Neural cell (in vitro differentiated cells): ENCODE results near the gene AATK. TPM values are rescaled to one million over a fixed set of nuclear protein-coding genes. Genes with fewer than 3 reads are reported as not detected.

ENCODE experiments used
- H2AFZ ChIP-seq: fragments of 200-600, 300-800 bp; sonication (generic), shearing (Covaris generic); 2 replicates; pipeline ENCODE4 v1.6.0; 2014; ENCODE audit warnings: low read depth, mild to moderate bottlenecking, antibody characterized with exemption, low read length, moderate library complexity
- H3F3A ChIP-seq: fragments of 200-600 bp; shearing (Covaris generic); 2 replicates; pipeline ENCODE4 v1.6.1; 2016; ENCODE audit warnings: mild to moderate bottlenecking, moderate library complexity, mixed read lengths, antibody characterized with exemption, low read length; ENCODE audit not compliant: insufficient read depth, poor library complexity, severe bottlenecking
- H3K27ac ChIP-seq: fragments of 200-600, 300-800 bp; sonication (generic), shearing (Covaris generic); 2 replicates; pipeline ENCODE4 v1.5.1; 2014; ENCODE audit warnings: mild to moderate bottlenecking, low read length, moderate library complexity
- H3K27me3 ChIP-seq: fragments of 300-800, 200-600 bp; sonication (generic), shearing (Covaris generic); 2 replicates; pipeline ENCODE4 v1.6.0; 2014; ENCODE audit warnings: mild to moderate bottlenecking, low read depth, low read length, moderate library complexity; ENCODE audit not compliant: insufficient read depth
- H3K36me3 ChIP-seq: fragments of 300-800, 200-600 bp; sonication (generic), shearing (Covaris generic); 2 replicates; pipeline ENCODE4 v1.5.1; 2014; ENCODE audit warnings: mild to moderate bottlenecking, antibody characterized with exemption, low read length, moderate library complexity; ENCODE audit not compliant: insufficient read depth
- H3K4me2 ChIP-seq: fragments of 300-800, 200-600 bp; sonication (generic), shearing (Covaris generic); 2 replicates; pipeline ENCODE4 v1.6.0; 2014; ENCODE audit warnings: mild to moderate bottlenecking, low read length
- H3K4me3 ChIP-seq: fragments of 300-800, 200-600 bp; sonication (generic), shearing (Covaris generic); 2 replicates; pipeline ENCODE4 v1.5.1; 2014; ENCODE audit warnings: mild to moderate bottlenecking, low read length, moderate library complexity
- H3K79me2 ChIP-seq: fragments of 200-600 bp; shearing (Covaris generic); replicated peaks from 2 replicates; pipeline ENCODE4 v1.6.0; 2014; ENCODE audit warnings: mild to moderate bottlenecking, low read length, moderate library complexity; ENCODE audit not compliant: insufficient read depth
- H3K9ac ChIP-seq: fragments of 300-800, 200-600 bp; sonication (generic), shearing (Covaris generic); 2 replicates; pipeline ENCODE4 v1.6.1; 2016; ENCODE audit warnings: mild to moderate bottlenecking, low read length, mixed read lengths
- H3K9me2 ChIP-seq: fragments of 200-600 bp; shearing (Covaris generic); 2 replicates; pipeline ENCODE4 v1.6.1; 2016; ENCODE audit warnings: mild to moderate bottlenecking, low read length, mixed read lengths; ENCODE audit not compliant: insufficient read depth
- H3K9me3 ChIP-seq: fragments of 200-600, 300-800 bp; sonication (generic), shearing (Covaris generic); 2 replicates; pipeline ENCODE4 v1.6.1; 2016; ENCODE audit warnings: mild to moderate bottlenecking, mixed run types, low read length, moderate library complexity, mixed read lengths
- H4K20me1 ChIP-seq: fragments of 200-600 bp; shearing (Covaris generic); 2 replicates; pipeline ENCODE4 v1.6.1; 2016; ENCODE audit warnings: mild to moderate bottlenecking, mixed run types; ENCODE audit not compliant: insufficient read depth
- EP300 ChIP-seq: fragments of 450-650 bp; conservative IDR thresholded peaks from 2 replicates; pipeline ENCODE4 v1.6.1; 2014; ENCODE audit warnings: antibody characterized with exemption, mild to moderate bottlenecking, moderate library complexity; ENCODE audit not compliant: poor library complexity, severe bottlenecking
- EZH2 ChIP-seq: fragments of 200-600, 300-800 bp; shearing (Covaris generic), sonication (generic); IDR thresholded peaks from 2 replicates; pipeline ENCODE4 v1.6.1; 2014; ENCODE audit warnings: antibody characterized with exemption, low read length, borderline replicate concordance, mild to moderate bottlenecking; ENCODE audit not compliant: insufficient read depth, poor library complexity, severe bottlenecking
- MXI1 ChIP-seq: fragments of 450-650 bp; conservative IDR thresholded peaks from 2 replicates; pipeline ENCODE4 v1.6.1; 2014; ENCODE audit warnings: antibody characterized with exemption, mild to moderate bottlenecking; ENCODE audit not compliant: poor library complexity, severe bottlenecking
- POLR2AphosphoS5 ChIP-seq: IDR thresholded peaks from 2 replicates; pipeline ENCODE4 v1.6.1; 2012
- RAD21 ChIP-seq: fragments of 450-650 bp; conservative IDR thresholded peaks from 2 replicates; pipeline ENCODE4 v1.6.1; 2014; ENCODE audit warnings: antibody characterized with exemption, mild to moderate bottlenecking, moderate library complexity
- SMC3 ChIP-seq: fragments of 450-650 bp; conservative IDR thresholded peaks from 2 replicates; pipeline ENCODE4 v1.6.1; 2014; ENCODE audit warnings: antibody characterized with exemption, mild to moderate bottlenecking, moderate library complexity; ENCODE audit not compliant: poor library complexity
- TAF1 ChIP-seq: IDR thresholded peaks from 2 replicates; pipeline ENCODE4 v1.6.1; 2012; ENCODE audit warnings: low read depth
- polyA plus RNA-seq: library from polyadenylated mRNA; depleted of rRNA; stranded (reverse); fragments of >200 nt; gene quantifications from 2 replicates; pipeline ENCODE4 v1.2.3, GENCODE V29; 2014
- TF ChIP-seq, protein P1 (sequence below): IDR thresholded peaks from 2 replicates; pipeline ENCODE4 v1.6.1; 2012; ENCODE audit warnings: borderline replicate concordance
- TF ChIP-seq, protein P2 (sequence below): fragments of 450-650 bp; IDR thresholded peaks from 2 replicates; pipeline ENCODE4 v1.5.1; 2014; ENCODE audit warnings: antibody characterized with exemption, mild to moderate bottlenecking, moderate library complexity; ENCODE audit not compliant: poor library complexity, severe bottlenecking

The AATK gene
- polyA plus RNA-seq, 1 donor from 2014 or later = 11.1 TPM

DNA sequence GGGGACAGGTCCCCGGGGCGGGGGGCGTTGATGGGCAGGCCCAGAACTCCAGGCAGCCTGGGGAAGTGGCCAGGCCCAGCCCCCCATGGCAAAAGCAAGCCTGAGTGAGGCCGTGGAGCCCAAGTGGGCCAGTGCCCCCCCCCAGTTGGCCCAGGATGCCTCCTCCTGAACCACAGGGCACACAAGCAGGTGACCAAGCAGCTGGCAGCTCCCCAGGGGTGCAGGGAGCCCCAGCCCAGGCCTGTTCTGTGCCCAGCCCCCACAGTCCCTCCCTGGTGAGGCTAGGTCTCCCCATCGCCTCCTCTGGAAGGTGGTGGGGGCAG lies 38.9 kb downstream of the AATK start:
- Histone ChIP-seq H3F3A (no peaks in the 10 kb centered on the region), H2AFZ (no peak overlapping the region), H3K79me2 (no peaks in the 10 kb centered on the region), H3K27me3 (no peaks in the 10 kb centered on the region), H3K4me2 (no peak overlapping the region), H3K36me3 (no peaks in the 10 kb centered on the region), H4K20me1 (no peaks in the 10 kb centered on the region), H3K4me3 (no peak overlapping the region), H3K9ac (no peak overlapping the region), H3K27ac (no peak overlapping the region), H3K9me3 (no peaks in the 10 kb centered on the region), H3K9me2 (no peaks in the 10 kb centered on the region)
- no peak for TF ChIP-seq MXI1
- TF ChIP-seq, protein P1, sequence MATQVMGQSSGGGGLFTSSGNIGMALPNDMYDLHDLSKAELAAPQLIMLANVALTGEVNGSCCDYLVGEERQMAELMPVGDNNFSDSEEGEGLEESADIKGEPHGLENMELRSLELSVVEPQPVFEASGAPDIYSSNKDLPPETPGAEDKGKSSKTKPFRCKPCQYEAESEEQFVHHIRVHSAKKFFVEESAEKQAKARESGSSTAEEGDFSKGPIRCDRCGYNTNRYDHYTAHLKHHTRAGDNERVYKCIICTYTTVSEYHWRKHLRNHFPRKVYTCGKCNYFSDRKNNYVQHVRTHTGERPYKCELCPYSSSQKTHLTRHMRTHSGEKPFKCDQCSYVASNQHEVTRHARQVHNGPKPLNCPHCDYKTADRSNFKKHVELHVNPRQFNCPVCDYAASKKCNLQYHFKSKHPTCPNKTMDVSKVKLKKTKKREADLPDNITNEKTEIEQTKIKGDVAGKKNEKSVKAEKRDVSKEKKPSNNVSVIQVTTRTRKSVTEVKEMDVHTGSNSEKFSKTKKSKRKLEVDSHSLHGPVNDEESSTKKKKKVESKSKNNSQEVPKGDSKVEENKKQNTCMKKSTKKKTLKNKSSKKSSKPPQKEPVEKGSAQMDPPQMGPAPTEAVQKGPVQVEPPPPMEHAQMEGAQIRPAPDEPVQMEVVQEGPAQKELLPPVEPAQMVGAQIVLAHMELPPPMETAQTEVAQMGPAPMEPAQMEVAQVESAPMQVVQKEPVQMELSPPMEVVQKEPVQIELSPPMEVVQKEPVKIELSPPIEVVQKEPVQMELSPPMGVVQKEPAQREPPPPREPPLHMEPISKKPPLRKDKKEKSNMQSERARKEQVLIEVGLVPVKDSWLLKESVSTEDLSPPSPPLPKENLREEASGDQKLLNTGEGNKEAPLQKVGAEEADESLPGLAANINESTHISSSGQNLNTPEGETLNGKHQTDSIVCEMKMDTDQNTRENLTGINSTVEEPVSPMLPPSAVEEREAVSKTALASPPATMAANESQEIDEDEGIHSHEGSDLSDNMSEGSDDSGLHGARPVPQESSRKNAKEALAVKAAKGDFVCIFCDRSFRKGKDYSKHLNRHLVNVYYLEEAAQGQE = no peak
- no peak for TF ChIP-seq EZH2
- TF ChIP-seq SMC3 = no peak
- TF ChIP-seq POLR2AphosphoS5 = no peak
- no peak for TF ChIP-seq EP300
- no peak for TF ChIP-seq RAD21
- TF ChIP-seq, protein P2, sequence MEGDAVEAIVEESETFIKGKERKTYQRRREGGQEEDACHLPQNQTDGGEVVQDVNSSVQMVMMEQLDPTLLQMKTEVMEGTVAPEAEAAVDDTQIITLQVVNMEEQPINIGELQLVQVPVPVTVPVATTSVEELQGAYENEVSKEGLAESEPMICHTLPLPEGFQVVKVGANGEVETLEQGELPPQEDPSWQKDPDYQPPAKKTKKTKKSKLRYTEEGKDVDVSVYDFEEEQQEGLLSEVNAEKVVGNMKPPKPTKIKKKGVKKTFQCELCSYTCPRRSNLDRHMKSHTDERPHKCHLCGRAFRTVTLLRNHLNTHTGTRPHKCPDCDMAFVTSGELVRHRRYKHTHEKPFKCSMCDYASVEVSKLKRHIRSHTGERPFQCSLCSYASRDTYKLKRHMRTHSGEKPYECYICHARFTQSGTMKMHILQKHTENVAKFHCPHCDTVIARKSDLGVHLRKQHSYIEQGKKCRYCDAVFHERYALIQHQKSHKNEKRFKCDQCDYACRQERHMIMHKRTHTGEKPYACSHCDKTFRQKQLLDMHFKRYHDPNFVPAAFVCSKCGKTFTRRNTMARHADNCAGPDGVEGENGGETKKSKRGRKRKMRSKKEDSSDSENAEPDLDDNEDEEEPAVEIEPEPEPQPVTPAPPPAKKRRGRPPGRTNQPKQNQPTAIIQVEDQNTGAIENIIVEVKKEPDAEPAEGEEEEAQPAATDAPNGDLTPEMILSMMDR = no peak
- TF ChIP-seq TAF1 = no peak

DNA sequence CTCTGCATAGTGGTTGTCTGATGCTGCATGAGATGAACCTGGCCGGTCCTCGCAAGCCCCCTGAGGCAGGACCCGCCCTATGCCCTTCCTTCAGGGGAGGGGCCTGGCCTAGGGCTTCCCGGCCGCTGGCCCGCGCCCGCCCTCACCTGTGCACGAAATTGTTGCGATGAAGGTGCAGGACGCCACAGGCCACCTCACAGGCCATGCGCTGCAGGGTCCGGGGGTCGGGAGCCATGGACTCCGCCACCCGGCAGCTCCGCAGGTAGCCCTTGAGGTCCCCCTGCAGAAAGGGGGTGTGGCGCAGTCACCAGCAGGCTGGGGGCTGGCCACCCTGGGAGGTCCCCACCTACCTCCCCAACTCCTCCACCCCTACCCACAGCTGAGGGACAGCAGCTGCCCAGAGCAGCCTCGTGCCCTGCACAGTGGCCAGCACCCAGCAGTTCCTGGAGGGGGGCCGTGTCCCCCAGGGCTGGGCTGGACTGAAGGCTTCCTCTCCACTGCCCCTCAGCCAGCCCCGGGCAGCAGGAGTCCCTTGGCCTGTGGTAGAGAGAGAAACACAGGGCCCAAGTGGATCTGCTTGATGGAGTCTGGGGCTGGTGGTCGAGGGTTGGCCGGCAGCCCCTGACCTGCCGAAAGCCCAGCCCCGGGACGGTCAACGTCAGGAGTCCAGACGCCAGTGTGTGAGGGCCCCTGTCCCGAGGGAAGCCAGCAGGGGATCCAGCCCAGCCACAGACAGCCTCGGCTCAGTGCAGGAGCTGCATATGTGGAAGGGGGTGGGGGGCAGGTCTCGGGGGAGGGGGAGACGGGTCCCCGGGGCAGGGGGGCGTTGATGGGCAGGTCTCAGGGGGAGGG lies 39.5 kb downstream of the AATK start:
- no peaks in the 10 kb centered on the region for H3K9me3 ChIP-seq
- no peaks in the 10 kb centered on the region for H3K27me3 ChIP-seq
- no peaks in the 10 kb centered on the region for H3K9me2 ChIP-seq
- no peak overlapping the region for H3K4me3 ChIP-seq
- no peak overlapping the region for H3K4me2 ChIP-seq
- H3K36me3 ChIP-seq = no peaks in the 10 kb centered on the region
- no peaks in the 10 kb centered on the region for H3K79me2 ChIP-seq
- no peak overlapping the region for H2AFZ ChIP-seq
- H3K9ac ChIP-seq = no peak overlapping the region
- no peaks in the 10 kb centered on the region for H4K20me1 ChIP-seq
- H3K27ac ChIP-seq = no peak overlapping the region
- H3F3A ChIP-seq = no peaks in the 10 kb centered on the region
- TF ChIP-seq, protein P2 = no peak
- no peak for TF ChIP-seq SMC3
- no peak for TF ChIP-seq EP300
- TF ChIP-seq, protein P1 = no peak
- no peak for TF ChIP-seq RAD21
- no peak for TF ChIP-seq MXI1
- TF ChIP-seq EZH2 = no peak
- no peak for TF ChIP-seq TAF1
- no peak for TF ChIP-seq POLR2AphosphoS5
